Fibroblast of skin of right biceps (primary cell): Measurements from ENCODE around the gene RMND5A.
"Not testable (repeated sequence)": the region's sequence is repeated elsewhere in the genome, so short reads cannot be mapped to it uniquely, and the experiment has no call there.

Source experiments
- DNase-seq: peaks from one replicate; pipeline ENCODE4 v3.0.0-alpha.2; 2013

RMND5A gene

GRCh38 chr2:86714579-86715173, 5.4 kb upstream of the RMND5A start:
- DNase-seq, result not testable (repeated sequence)

- not testable (repeated sequence) for DNase-seq
Observed at GRCh38 chr2:86719263-86719636, 841 bp upstream of the RMND5A start.

- peak; percentile 34 for DNase-seq
Observed at GRCh38 chr2:86720540-86721320, 639 bp downstream of the RMND5A start.

GRCh38 chr2:86725706-86726105, 5.6 kb downstream of the RMND5A start:
- not testable (repeated sequence) for DNase-seq

GRCh38 chr2:86732040-86732525, 12.0 kb downstream of the RMND5A start:
- DNase-seq, result not testable (repeated sequence)

- DNase-seq, result not testable (repeated sequence)
Observed at GRCh38 chr2:86732837-86733236, 12.7 kb downstream of the RMND5A start.

DNA sequence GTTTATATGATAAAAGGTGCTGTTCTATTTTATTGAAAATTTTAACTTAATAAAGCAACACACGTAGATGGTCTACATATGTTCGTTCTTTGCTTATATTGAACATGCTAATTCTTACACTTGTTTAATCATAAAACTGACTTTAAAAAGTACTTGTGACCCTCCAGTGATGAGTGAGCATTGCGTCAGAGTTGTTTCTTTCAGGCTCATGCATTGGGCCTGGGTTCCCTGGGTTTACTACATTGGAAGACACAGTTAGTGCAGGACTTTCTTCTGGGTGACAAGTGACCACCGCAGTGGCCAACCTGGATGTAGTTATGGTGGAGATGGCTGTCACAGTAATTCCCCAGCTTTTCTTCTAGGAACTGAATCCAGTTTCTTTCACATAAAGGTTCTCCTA, 13.4 kb downstream of the RMND5A start:
- DNase-seq, result not testable (repeated sequence)

DNA sequence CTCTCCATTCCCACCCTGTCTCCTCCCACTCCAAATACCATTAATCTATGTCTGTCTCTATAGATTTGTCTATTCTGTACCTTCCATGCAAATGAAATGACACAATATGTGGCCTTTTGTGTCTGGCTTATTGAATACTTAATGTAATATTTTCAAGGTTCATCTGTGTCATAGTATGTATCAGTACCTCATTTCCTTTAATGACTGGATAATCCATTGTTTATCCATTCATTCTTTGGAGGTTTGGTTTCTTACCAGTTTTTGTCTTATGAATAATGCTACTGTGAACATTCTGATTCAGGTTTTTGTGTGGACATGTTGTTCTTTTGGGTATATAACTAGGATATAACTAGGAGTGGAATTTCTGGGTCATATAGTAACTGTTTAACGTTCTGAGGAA, 14.8 kb downstream of the RMND5A start:
- DNase-seq, result peak; percentile 21

- DNase-seq, result not testable (repeated sequence)
Observed at GRCh38 chr2:86739485-86739884, 19.4 kb downstream of the RMND5A start.

GRCh38 chr2:86739889-86740288, 19.8 kb downstream of the RMND5A start:
- DNase-seq, result not testable (repeated sequence)

DNA sequence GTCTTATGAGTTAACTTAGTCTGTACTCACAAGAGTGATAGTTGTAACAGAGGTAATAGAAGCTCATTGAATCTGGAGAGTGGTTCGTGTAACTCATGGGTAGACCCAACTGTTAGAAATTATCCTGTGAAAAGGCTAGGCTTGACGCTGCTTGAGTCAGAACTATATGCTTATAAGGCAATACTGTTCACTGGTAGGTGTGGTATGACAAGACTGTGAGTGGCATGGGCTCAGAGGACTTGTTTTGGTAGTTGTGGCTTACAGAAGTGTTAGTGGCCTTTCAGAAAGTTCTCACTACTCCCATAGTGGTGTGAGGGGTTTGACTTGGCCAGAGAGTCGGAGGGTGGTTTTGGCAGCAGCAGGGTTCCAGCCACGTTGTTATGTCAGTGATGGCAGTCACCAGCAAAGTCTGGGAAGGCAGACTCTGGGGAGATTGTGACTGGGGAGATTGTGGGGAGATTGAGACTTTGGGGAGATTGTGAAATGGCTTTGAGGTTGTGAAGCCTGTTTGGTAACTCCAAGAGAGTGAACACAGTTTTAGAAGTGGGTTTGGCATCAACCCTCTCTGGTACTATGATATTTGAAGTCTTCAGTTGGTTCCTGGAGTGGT, 21.9 kb downstream of the RMND5A start:
- not testable (repeated sequence) for DNase-seq

DNA sequence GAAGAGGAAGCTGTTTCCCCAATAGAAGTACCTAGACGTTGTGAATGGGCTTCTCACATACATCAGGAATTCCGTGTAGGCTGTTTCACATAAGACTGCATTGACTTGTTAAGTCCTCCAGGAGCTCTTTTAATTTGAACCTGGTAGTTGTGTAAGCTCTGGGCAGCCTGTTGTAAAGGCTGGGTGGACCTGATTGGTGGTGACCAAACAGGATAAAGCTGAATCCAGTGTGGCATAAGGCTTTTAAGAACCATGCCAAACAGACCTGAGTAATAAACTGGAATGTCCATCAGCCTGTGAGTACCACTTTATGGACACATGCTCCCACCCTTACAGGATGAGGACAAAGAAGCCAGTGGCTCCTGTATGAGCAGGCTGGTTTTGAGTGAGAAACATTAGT, 24.1 kb downstream of the RMND5A start:
- no peak for DNase-seq

DNA sequence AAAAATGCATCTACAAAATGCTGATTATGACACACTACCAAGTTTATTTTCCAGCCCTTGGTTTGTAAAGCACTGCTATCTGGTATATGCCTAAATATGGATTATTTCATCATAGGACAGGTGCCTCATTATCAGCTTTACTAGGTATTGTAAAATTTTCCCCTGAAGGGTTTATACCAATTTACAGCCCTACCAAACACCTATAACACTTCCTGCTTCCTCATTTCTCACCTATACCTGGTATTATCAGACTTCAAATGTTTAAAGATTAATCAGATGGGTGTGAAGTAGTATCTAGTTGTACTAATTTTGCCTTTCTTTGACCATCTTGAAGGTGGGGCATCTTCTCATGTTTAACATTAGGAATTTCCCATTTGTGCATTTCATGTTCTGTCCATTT, 26.8 kb downstream of the RMND5A start:
- no peak for DNase-seq

- DNase-seq, result peak; percentile 86
Observed at GRCh38 chr2:86747711-86748639, 27.9 kb downstream of the RMND5A start.

DNA sequence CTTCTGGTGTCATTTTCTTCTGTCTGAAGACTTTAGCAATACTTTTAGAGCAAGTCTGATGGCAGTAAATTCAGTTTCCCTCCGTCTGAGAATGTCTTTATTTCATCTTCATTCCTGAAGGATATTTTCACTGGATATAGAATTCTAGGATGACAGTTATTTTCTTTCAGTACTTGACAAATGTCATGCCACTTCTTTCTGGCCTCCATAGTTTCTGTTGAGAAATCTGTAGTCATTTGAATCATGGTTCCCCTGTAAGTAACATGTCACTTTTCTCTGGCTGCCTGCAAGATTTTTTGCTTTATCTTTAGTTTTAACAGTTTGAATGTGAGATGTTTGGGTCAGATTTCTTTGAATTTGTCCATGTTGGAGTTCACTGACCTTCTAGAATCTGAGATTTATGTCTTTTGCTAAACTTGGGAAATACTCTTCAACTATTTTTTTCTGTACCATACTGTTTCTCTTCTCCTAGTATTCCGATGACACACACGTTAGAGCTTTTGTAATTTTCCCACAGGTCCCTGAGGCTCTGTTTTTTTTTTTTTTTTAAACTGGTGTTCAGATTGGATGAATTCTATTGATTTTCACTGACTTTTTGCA, 30.2 kb downstream of the RMND5A start:
- no peak for DNase-seq

DNA sequence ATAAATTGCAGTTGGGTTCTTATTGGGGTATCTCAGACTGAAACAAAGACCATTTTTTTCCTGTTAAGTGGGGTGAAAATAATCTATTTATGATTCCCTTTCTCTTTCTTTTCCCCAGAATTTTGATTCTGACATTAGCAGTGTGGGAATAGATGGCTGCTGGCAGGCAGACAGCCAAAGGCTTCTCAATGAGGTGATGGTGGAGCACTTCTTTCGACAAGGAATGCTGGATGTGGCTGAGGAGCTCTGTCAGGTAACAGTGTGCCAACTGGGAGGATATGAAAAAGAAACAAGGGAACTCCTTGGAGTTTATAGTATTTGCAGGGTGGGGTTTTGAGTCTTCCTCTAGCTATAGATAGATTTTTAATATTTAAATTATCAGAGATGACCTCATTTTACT, 31.7 kb downstream of the RMND5A start:
- DNase-seq, result no peak

DNA sequence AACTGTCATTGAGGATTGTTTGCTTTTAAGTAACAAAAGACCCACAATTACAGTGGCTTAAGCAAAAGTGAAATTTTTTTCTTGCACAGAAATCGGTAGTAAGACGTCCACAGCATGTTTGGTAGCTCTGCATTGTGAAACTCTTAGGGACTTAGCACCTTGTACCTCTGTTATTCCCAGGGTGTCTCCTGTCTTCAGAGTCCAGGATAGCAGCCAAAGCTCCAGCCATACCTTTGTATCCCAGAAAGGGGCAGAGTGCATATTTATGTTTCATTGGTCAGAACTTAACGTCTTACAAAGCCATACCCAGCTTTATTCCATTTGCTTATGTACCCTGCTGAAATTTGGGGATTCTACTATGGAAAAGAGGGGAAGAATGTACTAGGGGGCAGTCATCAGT, 32.8 kb downstream of the RMND5A start:
- DNase-seq, result no peak

- DNase-seq, result no peak
Observed at GRCh38 chr2:86753606-86754005, 33.5 kb downstream of the RMND5A start.

- DNase-seq, result no peak
Observed at GRCh38 chr2:86758405-86758804, 38.3 kb downstream of the RMND5A start.

GRCh38 chr2:86760371-86760770, 40.3 kb downstream of the RMND5A start:
- no peak for DNase-seq

GRCh38 chr2:86764661-86765309, 44.7 kb downstream of the RMND5A start:
- peak; percentile 30 for DNase-seq

DNA sequence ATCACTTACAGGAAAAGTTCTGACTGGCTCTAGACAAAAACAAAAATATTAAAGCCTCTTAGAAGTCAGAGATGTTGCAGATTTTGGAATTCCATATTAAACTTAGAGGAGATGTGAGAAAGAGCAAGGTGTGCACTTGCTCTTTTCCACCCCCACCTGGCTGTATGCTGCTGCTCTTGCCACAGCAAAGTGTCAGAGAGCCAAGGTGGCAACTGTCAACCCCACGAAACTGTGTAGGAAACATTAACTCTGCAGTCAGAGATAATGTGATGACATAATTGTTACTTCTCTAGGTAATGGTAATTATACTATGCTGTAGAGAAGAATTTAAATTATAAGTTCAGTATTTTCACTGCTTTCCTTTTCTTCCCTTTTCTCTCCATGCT, 45.2 kb downstream of the RMND5A start:
- DNase-seq, result no peak
